Kidney tubule cell (primary cell): ENCODE measurements around the gene CGB1.
"Not testable (repeated sequence)": the region's sequence is repeated elsewhere in the genome, so short reads cannot be mapped to it uniquely, and the experiment has no call there.

ENCODE experiments used
- DNase-seq: peaks from one replicate; pipeline ENCODE4 v3.0.0-alpha.2; 2018; ENCODE audit warnings: low spot score

Gene CGB1

GRCh38 chr19:49057636-49058234, 21.0 kb upstream of the CGB1 start, which contains the start of gene CGB7:
Gene CGB7, minus strand, starts transcription at chr19:49057749. Its CDS starts 2,374 bp downstream, at chr19:49055375.
- peak; percentile 64 for DNase-seq

- not testable (repeated sequence) for DNase-seq
These were observed 20.4 kb upstream of the CGB1 start for GRCh38 chr19:49056902-49057596.

- peak; percentile 52 for DNase-seq
These were observed 19.6 kb upstream of the CGB1 start for GRCh38 chr19:49056101-49056901.

- DNase-seq, result peak; percentile 61
These were observed 13.8 kb upstream of the CGB1 start for GRCh38 chr19:49050376-49051033.

- DNase-seq, result not testable (repeated sequence)
These were observed 13.1 kb upstream of the CGB1 start for GRCh38 chr19:49049834-49050233.

- DNase-seq, result not testable (repeated sequence)
These were observed 12.3 kb upstream of the CGB1 start, which contains the start of gene CGB8 for GRCh38 chr19:49049011-49049410. Gene CGB8, minus strand, starts transcription at chr19:49049111. Its CDS starts 372 bp downstream, at chr19:49048739.

- not testable (repeated sequence) for DNase-seq
These were observed 6.9 kb upstream of the CGB1 start, which contains the start of gene CGB5 for GRCh38 chr19:49043548-49043947. Gene CGB5, plus strand, starts transcription at chr19:49043848. Its CDS starts 362 bp downstream, at chr19:49044210.

- DNase-seq, result not testable (repeated sequence)
These were observed 6.0 kb upstream of the CGB1 start for GRCh38 chr19:49042666-49043065.

- DNase-seq, result peak; percentile 37
These were observed 5.5 kb upstream of the CGB1 start for GRCh38 chr19:49042177-49042576.

GRCh38 chr19:49039736-49040135, 3.0 kb upstream of the CGB1 start:
- DNase-seq, result not testable (repeated sequence)

GRCh38 chr19:49038557-49039276, 2.0 kb upstream of the CGB1 start:
- peak; percentile 78 for DNase-seq

- not testable (repeated sequence) for DNase-seq
These were observed 1.4 kb upstream of the CGB1 start for GRCh38 chr19:49038111-49038510.

GRCh38 chr19:49031642-49032301, 4.9 kb downstream of the CGB1 start, which contains the start of gene CGB2:
Gene CGB2, plus strand, starts transcription at chr19:49031890. Its CDS starts 206 bp downstream, at chr19:49032096.
- DNase-seq, result peak; percentile 27

- not testable (repeated sequence) for DNase-seq
These were observed 6.4 kb downstream of the CGB1 start for GRCh38 chr19:49030323-49030722.

- DNase-seq, result peak; percentile 25
These were observed 6.9 kb downstream of the CGB1 start for GRCh38 chr19:49029749-49030148.

GRCh38 chr19:49028686-49029085, 8.0 kb downstream of the CGB1 start:
- not testable (repeated sequence) for DNase-seq

GRCh38 chr19:49025599-49025998, 11.1 kb downstream of the CGB1 start:
- peak; percentile 22 for DNase-seq

GRCh38 chr19:49025088-49025487, 11.6 kb downstream of the CGB1 start:
- DNase-seq, result not testable (repeated sequence)

- not testable (repeated sequence) for DNase-seq
These were observed 12.5 kb downstream of the CGB1 start, which contains the start of gene CGB3 for GRCh38 chr19:49024233-49024632. Gene CGB3, minus strand, starts transcription at chr19:49024333. Its CDS starts 362 bp downstream, at chr19:49023971.

GRCh38 chr19:49022116-49022515, 14.6 kb downstream of the CGB1 start:
- DNase-seq, result no peak
